ENCODE measurements around the gene THSD7B.

THSD7B gene

GRCh38 chr2:136828162-136828561 lies 62.8 kb downstream of the THSD7B start:
- DNase-seq = no peak

DNA sequence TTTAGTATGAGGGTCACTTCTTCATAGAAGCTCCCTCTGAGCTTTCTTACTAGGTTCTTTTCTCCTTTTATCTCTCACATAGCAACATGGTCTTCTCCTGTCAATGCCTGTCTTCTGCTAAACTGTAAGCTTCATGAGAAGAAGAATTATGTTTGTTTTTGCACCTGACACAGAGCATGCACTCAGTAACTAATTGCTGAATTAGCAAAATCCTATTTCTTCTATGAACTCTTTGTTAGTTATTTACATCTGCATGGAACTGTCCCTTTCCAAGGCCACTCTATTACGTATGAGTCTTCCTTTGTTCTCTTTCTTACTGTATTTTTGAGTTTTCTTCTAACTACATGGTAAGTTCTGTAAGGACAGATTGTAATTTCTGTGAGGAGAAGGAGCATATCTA lies 63.4 kb downstream of the THSD7B start:
- DNase-seq = no peak

- no peak for DNase-seq
Measured at GRCh38 chr2:136844546-136844945, 79.2 kb downstream of the THSD7B start.

DNA sequence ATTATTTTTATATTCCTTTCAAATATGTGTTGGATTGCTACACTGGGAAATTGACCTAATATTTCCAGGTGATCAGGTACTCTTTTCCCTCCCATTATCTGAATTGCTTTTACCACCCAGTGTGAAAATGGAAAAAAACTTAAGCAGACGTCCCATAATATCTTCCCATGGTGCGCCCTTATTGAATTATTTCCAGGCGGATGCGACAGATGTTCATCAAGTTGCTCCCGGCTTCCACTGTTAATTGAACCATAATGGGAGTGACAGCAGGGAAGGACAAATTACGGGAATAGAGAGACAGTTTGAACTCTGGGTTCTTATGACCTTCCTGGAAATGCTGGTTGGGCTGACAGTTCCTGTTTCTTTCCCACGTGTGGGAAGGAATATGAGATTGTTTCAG lies 93.3 kb downstream of the THSD7B start:
- no peak for DNase-seq

DNA sequence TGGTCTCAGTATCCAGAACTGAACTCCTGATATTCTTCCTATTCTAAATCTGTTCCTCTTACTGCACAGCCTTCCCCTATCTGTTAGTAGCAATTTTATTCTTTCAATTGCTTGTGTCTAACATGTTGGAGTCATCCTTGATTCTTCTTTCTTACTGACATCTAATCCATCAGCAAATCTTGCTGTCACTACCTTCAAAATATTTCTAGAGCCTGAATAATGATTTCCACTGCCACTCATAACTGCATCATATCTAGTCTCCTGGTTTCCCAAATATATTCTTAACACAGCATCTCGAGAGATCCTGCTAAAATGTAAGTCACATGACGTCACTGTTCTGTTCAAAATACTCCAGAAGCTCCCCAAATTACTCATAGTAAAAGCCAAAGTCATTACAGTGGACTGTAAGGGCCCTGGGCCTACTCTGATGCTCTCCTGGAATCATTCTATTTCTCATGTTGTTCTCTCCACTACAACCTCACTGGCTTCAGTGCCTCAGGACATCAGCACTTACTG lies 95.2 kb downstream of the THSD7B start:
- DNase-seq = no peak

GRCh38 chr2:136863468-136863867 lies 98.1 kb downstream of the THSD7B start:
- no peak for DNase-seq

DNA sequence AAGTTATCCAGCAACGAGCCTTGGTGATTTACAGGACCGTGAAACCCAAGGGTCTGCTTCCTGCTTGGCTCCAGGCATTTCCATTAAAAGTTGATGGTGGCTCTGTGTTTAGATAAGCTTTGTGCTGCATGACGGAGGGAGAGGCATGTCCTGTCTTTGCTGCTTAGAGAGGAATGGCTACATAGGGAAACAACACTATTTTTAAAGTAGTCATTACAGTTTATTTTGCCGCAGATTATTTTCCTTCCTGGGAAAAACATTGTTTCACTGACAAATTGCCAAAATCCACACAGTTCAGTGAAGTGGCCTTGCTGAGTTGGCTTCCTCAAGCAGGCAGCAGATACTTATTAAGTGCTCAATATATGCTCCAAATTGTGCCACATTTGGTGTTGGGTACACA lies 98.5 kb downstream of the THSD7B start:
- no peak for DNase-seq

GRCh38 chr2:136871424-136871823 lies 106.1 kb downstream of the THSD7B start:
- no peak for DNase-seq

DNA sequence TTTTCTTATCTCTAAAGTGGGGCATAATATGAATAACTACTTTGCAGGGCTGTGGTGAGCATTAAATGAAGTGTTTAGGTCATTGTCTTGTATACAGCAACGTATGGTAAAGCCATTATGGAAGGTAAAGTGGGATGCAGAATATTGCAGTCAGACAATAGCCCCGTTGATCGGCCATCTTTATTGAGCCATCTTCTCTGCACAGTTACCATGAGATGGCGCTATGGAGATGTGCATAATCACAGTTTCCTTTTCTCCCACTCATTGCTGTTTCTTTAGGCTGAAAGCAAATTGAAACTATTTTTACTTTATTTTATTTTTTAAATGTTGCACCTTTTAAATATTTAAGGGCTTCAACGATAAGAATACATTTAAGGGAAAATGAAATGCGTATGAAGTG lies 108.9 kb downstream of the THSD7B start:
- DNase-seq = no peak

GRCh38 chr2:136891100-136891499 lies 125.8 kb downstream of the THSD7B start:
- DNase-seq = no peak

GRCh38 chr2:136894007-136894634 lies 128.8 kb downstream of the THSD7B start:
- DNase-seq = no peak

DNA sequence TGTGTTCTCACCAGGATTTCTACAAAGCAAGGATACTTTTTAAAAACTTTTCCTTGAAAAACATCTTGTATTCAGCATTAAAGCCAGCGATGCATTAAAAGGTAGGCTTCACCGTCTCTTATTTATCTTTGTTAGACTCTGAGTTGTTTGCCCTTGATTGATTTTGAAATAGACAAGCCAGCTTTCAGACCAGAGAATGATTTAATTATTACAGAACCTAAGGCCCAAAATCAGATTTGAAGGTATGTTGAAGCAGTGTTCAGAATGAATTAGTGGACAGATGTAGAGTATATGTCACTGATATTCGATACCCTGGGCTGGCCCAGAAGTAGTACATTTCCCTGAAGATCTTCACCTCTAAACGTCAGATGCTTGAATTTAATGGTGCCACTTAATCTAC lies 136.4 kb downstream of the THSD7B start:
- DNase-seq = no peak

- DNase-seq = no peak
Measured at GRCh38 chr2:136905779-136906178, 140.4 kb downstream of the THSD7B start.

DNA sequence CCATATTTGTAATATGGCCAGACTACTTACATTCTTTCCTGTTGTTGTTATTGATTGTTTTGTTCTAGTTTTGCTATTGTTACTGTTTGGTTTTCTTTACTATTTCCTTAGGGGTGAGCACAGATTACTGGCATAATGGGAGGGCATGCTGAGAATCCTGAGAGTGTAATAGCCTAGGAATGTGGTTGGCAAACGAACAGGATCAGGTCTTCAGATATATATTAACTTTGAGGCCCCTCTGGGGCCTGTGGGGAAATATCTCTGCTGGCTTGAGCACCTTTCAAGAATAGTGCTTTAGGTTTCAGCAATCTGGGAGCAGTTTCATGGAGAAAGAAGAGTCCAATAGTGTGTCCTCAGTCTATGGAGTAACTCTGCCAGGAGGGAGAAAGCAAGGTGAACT lies 144.4 kb downstream of the THSD7B start:
- DNase-seq = no peak

DNA sequence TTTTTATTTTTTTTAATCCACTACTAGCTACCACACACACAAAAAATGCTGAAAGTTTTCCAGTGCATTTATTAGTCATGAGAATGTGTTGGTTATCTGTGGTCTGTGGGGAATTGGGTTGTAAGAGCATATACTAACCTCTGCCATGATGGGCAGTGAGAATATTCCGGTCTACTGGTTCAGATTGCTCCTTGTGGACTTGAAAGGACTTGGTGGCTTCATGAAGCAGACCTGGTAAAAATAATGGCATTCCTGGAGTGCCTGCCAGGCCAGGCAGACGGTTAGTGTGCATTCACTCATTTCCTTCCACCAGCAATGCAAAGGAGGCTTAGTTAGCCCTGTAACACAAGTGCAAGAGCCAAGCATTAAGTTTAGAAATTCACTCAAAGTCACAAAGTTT lies 150.8 kb downstream of the THSD7B start:
- no peak for DNase-seq

DNA sequence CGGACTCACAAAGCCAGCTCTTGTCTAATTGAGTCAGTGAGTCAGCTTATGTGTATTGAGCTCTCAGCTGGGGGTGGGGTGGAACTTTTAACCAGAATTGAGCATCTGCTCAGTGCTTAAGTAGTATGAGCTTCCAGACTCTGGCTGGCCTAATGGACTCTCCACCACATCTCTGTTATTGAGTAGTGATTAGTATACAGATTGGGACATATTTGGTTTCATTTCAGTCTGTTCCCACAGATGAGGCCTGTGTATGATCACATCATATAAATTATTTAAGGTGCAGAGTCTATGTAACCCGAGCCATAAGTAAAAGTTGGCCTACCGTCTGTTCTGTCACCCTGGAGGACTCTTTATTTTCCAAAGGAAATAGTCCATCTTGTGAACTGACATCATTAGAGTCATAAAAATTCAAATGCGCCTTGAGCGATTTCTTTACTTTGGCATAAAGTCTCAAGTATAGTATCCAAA lies 152.1 kb downstream of the THSD7B start:
- DNase-seq = no peak

DNA sequence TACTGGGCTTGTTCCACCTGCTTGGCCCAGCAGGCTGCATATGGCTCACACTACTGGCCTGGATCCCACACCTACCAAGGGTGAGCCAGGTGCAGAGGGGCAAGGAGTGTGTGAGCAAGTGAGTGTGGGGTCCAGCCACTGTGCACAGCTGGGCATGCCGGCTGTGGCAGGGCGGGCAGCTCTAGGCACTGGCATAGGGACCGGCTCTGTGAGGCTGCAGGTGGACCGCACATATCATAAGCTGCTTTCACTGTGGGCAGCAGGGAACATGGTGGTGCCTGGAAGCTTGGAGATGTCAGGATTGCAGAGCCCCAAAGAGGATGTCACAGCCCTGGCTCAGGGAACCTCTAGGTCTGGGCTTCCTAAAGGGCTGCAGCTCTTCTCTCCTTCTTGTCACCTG lies 154.3 kb downstream of the THSD7B start:
- DNase-seq = no peak

GRCh38 chr2:136920652-136921333 lies 155.4 kb downstream of the THSD7B start:
- no peak for DNase-seq

DNA sequence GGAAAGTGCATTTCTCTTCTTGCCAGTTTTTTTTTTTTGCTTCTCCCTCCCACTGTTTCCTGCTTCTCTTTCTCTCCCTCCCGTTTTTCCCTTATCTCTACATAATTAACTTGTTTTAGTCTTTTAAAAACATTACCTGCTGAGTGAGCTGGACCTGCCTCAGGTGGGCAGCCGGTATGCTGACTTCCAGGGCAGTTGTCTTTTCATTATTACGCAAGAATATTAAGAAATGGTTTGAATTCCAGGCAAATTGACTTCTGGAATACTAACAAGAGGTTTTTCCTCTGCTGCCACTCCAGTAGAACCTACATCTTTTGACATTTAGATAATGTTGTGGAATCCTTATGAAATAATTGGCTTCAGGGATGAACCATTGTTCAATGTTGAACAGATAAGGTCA lies 161.8 kb downstream of the THSD7B start:
- DNase-seq = no peak

DNA sequence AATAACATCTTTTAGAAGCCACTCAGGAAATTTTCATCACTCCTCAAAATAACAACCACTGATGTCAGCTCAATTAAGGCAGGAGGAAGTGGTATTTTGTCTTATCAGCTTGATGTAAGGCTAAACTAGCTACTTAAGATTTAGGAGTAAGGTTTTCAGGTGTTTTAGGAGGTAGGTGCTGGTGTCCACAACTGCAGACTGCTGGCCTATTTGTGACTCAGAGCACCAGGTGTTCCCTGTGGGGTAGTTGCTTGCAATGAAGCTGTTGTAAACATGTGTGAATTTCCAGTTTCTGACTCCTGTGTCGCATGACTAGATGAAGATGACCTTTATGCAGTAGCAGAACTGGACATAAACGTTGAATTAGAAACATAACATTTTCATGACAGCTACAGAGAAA lies 164.2 kb downstream of the THSD7B start:
- no peak for DNase-seq

DNA sequence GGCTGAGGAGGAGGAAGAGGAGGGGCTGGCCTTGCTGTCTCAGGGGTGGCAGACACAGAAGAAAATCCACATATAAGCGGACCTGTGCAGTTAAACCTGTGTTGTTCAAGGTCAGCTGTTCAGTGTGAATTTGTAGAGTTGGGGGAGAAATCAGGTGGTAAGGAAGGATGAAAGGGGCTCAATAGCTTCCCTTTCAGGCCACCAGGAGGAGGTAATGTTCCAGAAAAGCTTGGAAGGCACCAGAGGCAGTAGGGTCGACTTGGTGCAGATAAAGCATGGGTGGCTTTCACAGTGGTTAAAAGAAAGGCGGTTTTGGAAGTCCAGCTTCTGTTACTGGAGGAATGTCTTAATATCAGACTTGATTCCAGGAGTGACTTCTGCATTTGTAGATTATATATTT lies 167.4 kb downstream of the THSD7B start:
- no peak for DNase-seq

- DNase-seq = no peak
Measured at GRCh38 chr2:136935119-136935518, 169.8 kb downstream of the THSD7B start.

DNA sequence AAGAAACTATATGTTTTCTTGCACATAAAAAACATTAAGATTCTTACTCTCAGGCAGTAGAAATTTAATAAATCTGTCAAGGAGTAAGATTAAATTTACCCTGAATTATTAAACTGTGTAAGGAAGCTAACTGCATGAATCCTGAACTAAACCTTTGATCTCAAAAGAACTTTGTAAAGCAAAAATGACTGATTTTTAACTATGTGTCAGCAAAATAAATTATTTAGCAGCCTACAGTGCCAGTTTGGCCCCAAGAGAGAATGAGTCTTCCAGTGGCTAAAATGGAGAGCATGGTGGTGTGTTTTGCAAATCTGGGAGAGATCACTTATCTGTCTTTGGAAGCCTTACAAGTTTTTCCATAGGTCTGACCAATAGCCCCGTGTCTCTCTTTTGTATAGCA lies 190.7 kb downstream of the THSD7B start:
- DNase-seq = no peak

- no peak for DNase-seq
Measured at GRCh38 chr2:136957044-136957443, 191.7 kb downstream of the THSD7B start.

All from T1000 (cell line).